Occipital lobe (tissue), 3 donors: Measurements from ENCODE around the gene PASK. TPM values are rescaled to one million over a fixed set of nuclear protein-coding genes. Genes with fewer than 3 reads are reported as not detected.

Source experiments
- DNase-seq: peaks from one replicate; lab custom pipeline; 2025; lab: John Stamatoyannopoulos, UW
- small RNA-seq: library from RNA; depleted of rRNA; stranded (forward); fragments of <200 nt; gene quantifications from one replicate; pipeline ENCODE3, GENCODE V24; 2014
- total RNA-seq: library from RNA; depleted of rRNA; stranded (reverse); fragments of >200 nt; gene quantifications from one replicate; pipeline ENCODE4 v1.2.3, GENCODE V29; 2014

Gene PASK
- total RNA-seq, 1 donor from 2014 or later = 11.9 TPM

DNA sequence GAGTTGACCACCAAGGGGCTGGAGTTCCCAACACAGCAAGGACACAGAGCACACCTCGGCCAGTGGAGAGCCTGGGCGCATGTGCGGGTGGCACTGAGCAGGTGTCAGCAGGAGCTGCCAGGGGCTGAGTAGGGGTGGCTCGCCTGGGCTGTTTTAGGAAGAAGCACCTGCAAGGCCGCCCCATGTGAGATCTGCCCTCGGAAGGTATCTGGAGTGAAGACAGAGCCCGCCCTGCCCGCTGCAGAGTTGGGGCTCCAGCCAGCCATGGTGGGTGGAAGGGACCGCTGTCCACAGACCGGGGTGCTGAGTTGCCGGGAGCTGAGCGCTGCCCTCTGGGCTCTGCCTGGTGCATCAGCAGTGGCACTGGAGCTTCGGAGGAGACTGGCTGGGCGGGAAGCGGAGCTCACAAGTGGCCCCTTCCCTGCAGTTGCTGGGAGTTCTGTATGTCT, 82.4 kb downstream of the PASK start:
- no peak for DNase-seq

DNA sequence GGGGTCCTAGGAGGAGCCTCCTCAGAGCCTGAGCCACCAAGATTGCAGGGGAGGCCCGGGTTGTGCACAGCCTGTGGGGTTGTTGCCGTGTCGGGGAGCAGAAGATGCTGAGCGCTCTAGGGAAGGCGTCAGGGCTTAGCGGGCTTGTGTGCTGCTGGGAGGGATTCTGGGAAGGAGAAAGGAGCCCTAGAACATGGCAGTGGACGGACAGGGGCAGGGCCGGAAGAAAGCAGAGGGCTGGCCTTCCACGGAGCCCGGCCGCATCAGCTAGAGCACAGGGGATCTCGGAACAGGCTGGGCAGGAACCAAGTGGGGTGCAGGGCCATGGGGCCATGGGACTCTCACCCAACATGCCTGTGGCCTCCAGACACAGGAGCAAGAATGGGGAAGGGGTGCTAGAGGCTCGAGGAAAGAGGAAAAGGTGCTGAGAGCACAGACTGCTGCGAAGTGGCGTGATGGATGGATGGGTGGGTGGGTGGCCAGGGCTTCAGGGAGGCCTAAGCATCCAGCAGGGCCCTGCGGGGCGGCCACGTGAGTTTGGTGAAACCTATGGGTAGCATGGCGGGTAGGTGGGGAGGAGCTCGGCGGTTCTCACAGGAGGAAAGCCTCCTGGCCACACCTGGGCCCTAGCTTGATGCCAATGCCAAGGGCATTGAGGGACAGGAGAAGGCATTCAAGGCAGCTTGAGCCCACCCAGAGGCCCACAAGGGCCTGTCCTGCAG, 82.9 kb downstream of the PASK start:
- DNase-seq = no peak

DNA sequence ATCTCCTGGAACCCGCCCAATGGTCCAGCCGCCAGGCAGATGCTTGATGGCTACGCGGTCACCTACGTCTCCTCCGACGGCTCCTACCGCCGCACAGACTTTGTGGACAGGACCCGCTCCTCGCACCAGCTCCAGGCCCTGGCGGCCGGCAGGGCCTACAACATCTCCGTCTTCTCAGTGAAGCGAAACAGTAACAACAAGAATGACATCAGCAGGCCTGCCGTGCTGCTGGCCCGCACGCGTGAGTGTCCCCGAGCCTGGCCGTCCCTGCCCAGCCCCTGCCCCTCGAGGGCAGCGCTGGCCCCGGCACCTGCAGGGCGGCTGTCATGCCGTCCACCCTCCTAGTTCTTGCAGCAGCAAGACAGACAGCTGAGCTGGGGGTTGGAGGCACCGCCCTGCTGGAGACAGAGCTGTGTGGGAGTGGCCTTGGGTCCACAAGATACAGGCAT, 83.9 kb downstream of the PASK start:
- no peak for DNase-seq

DNA sequence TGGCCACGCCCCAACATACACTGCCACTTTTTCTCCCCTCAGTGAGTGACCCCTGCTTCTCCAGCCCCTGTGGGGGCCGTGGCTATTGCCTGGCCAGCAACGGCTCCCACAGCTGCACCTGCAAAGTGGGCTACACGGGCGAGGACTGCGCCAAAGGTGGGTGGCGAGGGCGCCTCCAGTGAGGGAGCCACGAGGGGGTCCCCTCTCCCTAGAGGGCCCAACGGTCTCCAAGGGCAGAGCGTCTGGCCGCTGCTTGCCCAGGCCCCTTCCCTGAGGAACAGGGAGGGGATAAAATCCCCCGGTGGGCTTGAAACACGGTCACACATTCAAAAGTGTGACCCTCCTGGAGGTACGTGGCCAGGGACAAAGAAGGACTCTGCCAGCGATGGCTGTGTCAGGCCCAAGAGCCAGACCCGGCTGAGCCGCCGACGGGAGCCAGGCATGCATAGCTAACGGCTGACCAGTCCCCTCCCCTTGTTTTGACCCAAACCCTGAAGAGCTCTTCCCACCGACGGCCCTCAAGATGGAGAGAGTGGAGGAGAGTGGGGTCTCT, 84.4 kb downstream of the PASK start:
- no peak for DNase-seq

DNA sequence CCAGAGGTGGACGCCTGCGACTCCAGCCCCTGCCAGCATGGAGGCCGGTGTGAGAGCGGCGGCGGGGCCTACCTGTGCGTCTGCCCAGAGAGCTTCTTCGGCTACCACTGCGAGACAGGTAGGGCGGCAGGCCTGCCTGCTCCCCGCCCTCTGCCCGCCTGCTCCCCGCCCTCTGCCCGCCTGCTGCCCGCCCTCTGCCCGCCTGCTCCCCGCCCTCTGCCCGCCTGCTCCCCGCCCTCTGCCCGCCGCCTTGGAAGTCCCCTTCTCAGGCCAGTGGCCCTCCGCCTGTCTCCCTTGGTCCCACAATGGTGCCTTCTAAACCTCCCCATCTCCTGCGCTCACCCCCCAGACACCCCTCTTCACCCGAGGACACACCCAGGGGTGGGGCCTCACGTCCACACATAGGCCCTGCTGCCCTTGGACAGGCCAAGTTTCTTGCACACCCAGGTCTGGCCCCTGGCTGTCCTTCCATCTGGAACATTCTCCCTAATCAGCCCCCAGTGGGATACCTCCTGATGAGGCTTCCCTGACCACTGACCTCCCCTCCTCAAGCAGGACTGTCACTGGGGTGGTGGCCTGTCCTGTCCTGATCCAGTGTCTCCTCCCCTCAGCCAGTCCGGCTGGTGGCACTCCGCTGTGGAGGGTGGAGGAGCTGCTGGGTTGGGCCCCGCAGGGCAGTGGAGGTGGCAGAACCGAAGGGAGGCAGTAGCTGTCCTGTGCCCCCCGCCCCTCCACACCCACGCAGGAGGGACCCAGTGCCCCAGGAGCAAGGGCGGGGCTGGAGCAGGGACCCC, 85.1 kb downstream of the PASK start:
- DNase-seq = no peak

DNA sequence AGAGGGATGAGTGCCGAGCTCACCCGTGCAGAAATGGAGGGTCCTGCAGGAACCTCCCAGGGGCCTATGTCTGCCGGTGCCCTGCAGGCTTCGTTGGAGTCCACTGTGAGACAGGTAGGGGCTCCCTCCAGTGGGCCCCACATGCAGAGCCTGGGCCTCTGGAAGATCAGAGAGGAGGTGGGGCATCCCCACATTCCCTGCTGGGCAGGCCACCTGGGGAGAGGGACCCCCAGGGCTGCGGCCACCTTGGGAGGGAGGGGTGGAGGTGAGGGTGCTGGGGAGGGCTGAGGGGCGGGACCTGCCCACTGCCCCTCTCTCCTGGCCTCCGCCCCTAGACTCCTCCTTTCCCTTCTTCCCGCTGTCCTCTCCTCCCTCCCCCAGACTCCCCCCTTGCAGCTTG, 85.7 kb downstream of the PASK start:
- DNase-seq = no peak

DNA sequence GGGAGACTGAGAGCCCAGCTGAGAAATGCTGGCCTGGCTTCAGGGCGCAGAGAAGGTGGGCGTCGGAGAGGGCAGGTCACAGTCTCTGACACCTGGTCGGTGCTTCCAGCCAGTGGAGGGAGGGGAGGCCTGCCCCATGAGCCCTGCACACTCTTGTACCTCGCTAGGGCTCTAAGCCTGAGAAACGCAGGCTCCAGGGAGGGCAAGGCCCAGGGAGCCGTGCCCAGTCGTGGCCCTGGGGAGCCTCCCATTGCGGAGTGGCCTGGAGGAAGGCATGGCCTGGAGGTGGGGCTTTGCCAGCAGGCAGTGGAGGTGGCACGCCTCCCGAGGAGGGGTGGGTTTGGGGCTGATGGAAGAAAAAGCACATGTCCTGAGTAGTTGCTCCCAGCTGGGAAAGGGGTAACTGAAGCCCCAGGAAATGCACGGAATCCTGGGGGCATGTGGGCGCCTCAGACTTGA, 86.2 kb downstream of the PASK start:
- DNase-seq = no peak

DNA sequence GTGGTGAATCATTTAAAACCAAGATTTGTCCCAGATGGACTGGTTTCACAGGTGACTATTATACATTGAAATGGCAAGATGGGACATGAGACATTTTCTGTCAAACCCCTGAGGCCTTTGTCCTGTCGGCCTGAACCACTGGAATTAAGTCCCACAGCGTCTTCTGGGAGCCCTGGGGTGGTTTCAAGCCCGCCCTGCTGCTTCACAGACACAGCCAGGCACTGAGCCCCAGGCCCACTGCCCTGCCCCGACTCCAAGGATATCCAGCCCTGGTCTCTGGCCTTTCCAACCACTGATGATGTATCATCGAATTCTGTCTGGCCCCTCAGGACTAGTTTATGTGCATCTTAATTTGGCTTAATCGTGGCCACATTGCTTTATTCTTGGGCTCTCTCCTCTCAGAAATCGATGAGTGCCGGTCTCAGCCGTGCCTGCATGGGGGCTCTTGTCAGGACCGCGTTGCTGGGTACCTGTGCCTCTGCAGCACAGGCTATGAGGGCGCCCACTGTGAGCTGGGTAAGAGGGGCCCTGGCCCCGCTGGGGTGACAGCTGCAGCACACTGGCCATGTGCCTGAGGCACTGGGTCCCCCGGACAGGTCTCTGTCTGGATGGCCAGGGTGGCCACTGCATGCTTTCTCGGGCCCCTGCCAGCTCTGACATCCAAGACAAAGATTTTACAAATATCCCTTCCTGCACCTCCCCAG, 86.7 kb downstream of the PASK start:
- no peak for DNase-seq

DNA sequence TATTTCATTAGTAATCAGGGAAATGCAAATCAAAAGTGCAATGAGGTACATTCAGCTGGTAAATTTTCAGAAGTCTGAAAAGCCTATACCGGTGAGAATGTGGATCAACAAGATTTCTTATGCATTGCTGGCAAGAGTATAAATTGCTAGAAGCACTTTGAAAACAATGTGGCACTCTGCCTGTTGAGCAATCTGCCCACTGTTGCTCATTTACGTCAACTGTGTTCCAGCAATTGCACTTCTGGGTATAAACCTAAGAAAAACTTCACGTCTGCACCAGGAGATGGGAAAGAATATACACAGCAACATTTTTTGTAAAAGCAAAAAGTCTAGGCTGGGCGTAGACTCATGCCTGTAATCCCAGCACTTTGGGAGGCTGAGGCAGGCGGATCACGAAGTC, 88.0 kb downstream of the PASK start:
- no peak for DNase-seq

Small RNA genes lying within 50 kb of the gene (small RNA-seq; reads per million reads assigned to genes)
- gene AC005237.2 = not detected

Other genes with a start within 250 kb of the PASK start
- gene CROCC2, start 243.1 kb downstream of the PASK start, total RNA-seq = under 0.01 TPM
- gene SNED1, start 150.9 kb downstream of the PASK start, total RNA-seq = 3.3 TPM
- 40.2 TPM for gene MTERF4, start 47.2 kb downstream of the PASK start, total RNA-seq
- gene PPP1R7, start 995 bp upstream of the PASK start, total RNA-seq = 38.5 TPM
- 0.16 TPM for gene ANO7, start 39.2 kb upstream of the PASK start, total RNA-seq
- 138 TPM for gene HDLBP, start 166.2 kb upstream of the PASK start, total RNA-seq
- 266 TPM for gene SEPTIN2, start 166.5 kb upstream of the PASK start, total RNA-seq
- gene FARP2, start 206.8 kb upstream of the PASK start, total RNA-seq = 43.7 TPM